Lung (tissue), 12 donors: ENCODE measurements around the gene AKAP13. TPM values are rescaled to one million over a fixed set of nuclear protein-coding genes. Genes with fewer than 3 reads are reported as not detected.

Source experiments
- ATAC-seq: fragments of 200-7000 bp; cut with Tn5 transposase; one replicate; pipeline ENCODE4 v1.9.1; 2020; ENCODE audit warnings: moderate number of reproducible peaks; ENCODE audit not compliant: insufficient read depth, low FRiP score
- DNase-seq, 3 donors: peaks; one replicate each; pipeline ENCODE4 v3.0.0-alpha.2; 2013 to 2017
- H3K27ac ChIP-seq, 2 donors: one replicate each; pipeline ENCODE4 v1.5.1; 2013; ENCODE audit warnings: mild to moderate bottlenecking in 2 of 2, moderate library complexity in 2 of 2, control low read depth in 1 of 2, inconsistent platforms in 1 of 2, low read depth in 1 of 2, low read length in 1 of 2
- H3K27me3 ChIP-seq, 3 donors: one replicate each; pipeline ENCODE4 v1.5.1; 2013; ENCODE audit warnings: low read length in 2 of 3; ENCODE audit not compliant: control insufficient read depth in 3 of 3, insufficient read depth in 3 of 3
- H3K36me3 ChIP-seq, 4 donors: one replicate each; pipeline ENCODE4 v1.5.1; 2013; ENCODE audit warnings: low read length in 4 of 4, mild to moderate bottlenecking in 1 of 4, moderate library complexity in 1 of 4; ENCODE audit not compliant: control insufficient read depth in 4 of 4, insufficient read depth in 4 of 4
- H3K4me1 ChIP-seq, 5 donors: one replicate each; pipeline ENCODE4 v1.5.1; 2013; ENCODE audit warnings: low read length in 5 of 5, mild to moderate bottlenecking in 2 of 5, moderate library complexity in 1 of 5; ENCODE audit not compliant: control insufficient read depth in 5 of 5, insufficient read depth in 5 of 5
- H3K4me3 ChIP-seq: one replicate; pipeline ENCODE4 v1.5.1; 2013; ENCODE audit warnings: mild to moderate bottlenecking, control low read depth, moderate library complexity
- H3K9ac ChIP-seq, 2 donors: one replicate each; pipeline ENCODE4 v1.5.1; 2013; ENCODE audit warnings: low read length in 2 of 2, control low read depth in 1 of 2; ENCODE audit not compliant: insufficient read depth in 1 of 2
- H3K9me3 ChIP-seq, 4 donors: one replicate each; pipeline ENCODE4 v1.5.1; 2013; ENCODE audit warnings: low read length in 3 of 4, mild to moderate bottlenecking in 1 of 4, moderate library complexity in 1 of 4; ENCODE audit not compliant: control insufficient read depth in 4 of 4, insufficient read depth in 3 of 4
- CTCF ChIP-seq: IDR thresholded peaks from 2 replicates; pipeline ENCODE4 v1.5.1; 2012; ENCODE audit warnings: mild to moderate bottlenecking; ENCODE audit errors: control extremely low read depth, extremely low read depth
- WGBS, 2 donors: extraction: QIAGEN DNeasy Blood & Tissue Kit; methylation state at CpG; one replicate each; pipeline ENCODE4 v1.1.7; 2013; 5-methylcytosine and 5-hydroxymethylcytosine counted together
- polyA plus RNA-seq, 2 donors: library from polyadenylated mRNA; stranded (reverse); fragments of 200-250 nt; gene quantifications; one replicate each; pipeline ENCODE4 v1.2.1, GENCODE V29; 2013
- total RNA-seq, 2 donors: library from RNA; depleted of rRNA in 1 of 2; stranded (reverse); fragments of >200 nt in 1 of 2; gene quantifications; one replicate each; pipeline ENCODE4 v1.2.1, GENCODE V29; 2014 to 2021
- donor health status: control.
- donor health status: control.
- donor health status: Bipolar disorder and iron deficiency.
- donor health status: healthy.
- donor health status: DM: yes; HTN: yes; CAD: no.

The AKAP13 gene
- total and polyA plus RNA-seq, 4 donors: 102 to 1,115 (median 259) TPM

DNA sequence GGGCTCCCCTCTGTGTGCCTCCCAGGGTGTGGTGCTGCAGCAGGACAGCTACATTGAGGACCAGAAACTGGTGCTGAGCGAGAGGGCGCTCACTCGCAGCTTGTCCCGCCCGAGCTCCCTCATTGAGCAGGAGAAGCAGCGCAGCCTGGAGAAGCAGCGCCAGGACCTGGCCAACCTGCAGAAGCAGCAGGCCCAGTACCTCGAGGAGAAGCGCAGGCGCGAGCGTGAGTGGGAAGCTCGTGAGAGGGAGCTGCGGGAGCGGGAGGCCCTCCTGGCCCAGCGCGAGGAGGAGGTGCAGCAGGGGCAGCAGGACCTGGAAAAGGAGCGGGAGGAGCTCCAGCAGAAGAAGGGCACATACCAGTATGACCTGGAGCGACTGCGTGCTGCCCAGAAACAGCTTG lies 360.6 kb downstream of the AKAP13 start:
- no peak for ATAC-seq
- peaks cover 0 to 3% (median 0%) of the 10 kb centered on the region in 5 donors for H3K4me1 ChIP-seq
- H3K36me3 ChIP-seq: peaks cover 51 to 65% (median 57%) of the 10 kb centered on the region in 4 donors
- no peaks in the 10 kb centered on the region for H3K9me3 ChIP-seq
- no peaks in the 10 kb centered on the region for H3K27me3 ChIP-seq
- WGBS, 2 donors: 94 to 97% methylated on average over 20 of the region's 20 CpGs
- H3K4me3 ChIP-seq: no peak overlapping the region
- no peak for TF ChIP-seq CTCF
- no peak for DNase-seq
- no peak overlapping the region for H3K27ac ChIP-seq
- H3K9ac ChIP-seq: no peak overlapping the region

DNA sequence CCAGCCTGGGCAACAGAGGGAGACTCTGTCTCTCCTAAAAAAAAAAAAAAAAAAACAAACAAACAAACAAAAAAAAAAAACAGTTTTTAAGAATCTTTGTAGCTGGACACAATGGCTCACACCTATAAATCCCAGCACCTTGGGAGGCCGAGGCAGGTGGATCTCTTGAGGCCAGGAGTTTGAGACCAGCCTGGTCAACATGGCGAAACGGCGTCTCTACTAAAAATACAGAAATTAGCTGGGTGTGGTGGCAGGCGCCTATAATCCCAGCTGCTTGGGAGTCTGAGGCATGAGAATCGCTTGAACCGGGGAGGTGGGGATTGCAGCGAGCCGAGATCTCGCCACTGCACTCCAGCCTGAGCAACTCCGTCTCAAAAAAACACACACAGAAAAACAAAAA lies 361.3 kb downstream of the AKAP13 start:
- DNase-seq: no peak
- WGBS, 2 donors: 94 to 96% methylated on average over 11 of the region's 11 CpGs
- TF ChIP-seq CTCF: no peak
- Histone ChIP-seq H3K4me1 (peaks cover 0 to 3% (median 0%) of the 10 kb centered on the region in 5 donors), H3K36me3 (peaks cover 45 to 64% (median 54%) of the 10 kb centered on the region in 4 donors), H3K9ac (no peak overlapping the region), H3K27me3 (no peaks in the 10 kb centered on the region), H3K9me3 (no peaks in the 10 kb centered on the region), H3K27ac (peak overlapping the region in 1 of 2 donors; percentile 6), H3K4me3 (no peak overlapping the region)
- ATAC-seq: no peak

DNA sequence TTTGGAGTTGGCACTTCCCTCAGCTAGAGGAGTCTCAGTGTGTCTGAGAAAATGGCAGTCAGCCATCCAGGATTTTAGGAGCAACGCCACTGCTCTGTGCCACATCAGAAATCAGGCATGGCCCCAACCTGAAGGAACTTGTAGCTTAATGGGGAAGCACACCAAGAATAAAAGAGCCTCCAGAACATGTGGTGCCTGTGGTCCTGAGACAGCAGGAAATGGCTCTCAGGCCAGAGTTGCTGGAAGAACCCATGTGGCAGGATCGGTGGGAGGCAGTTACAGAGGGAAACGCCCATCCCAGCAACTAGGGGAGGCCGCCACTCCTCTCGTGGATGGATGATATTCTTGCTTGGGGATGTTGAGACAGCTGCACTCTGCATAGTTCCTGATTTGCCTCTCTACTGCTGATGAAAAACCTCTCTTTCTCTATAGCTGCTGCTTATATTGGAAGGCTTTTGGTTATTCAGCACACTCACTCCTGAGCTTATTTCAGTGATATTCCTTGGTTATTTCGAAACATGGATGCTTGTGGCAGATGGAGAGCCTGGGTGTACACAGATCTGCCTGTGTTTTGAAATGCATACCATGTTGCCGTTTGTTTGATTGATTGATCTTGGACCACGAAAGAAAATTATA lies 361.9 kb downstream of the AKAP13 start:
- Histone ChIP-seq H3K4me3 (no peak overlapping the region), H3K27me3 (no peaks in the 10 kb centered on the region), H3K9ac (no peak overlapping the region), H3K9me3 (no peaks in the 10 kb centered on the region), H3K36me3 (peaks cover 39 to 65% (median 53%) of the 10 kb centered on the region in 4 donors), H3K27ac (peak overlapping the region in 1 of 2 donors; percentile 12), H3K4me1 (peaks cover 0 to 3% (median 0%) of the 10 kb centered on the region in 5 donors)
- 58 to 60% methylated on average over 8 of the region's 8 CpGs for WGBS, 2 donors
- DNase-seq (no peak), ATAC-seq (no peak)
- TF ChIP-seq CTCF: no peak
